PFSK-1 (cell line): ENCODE measurements around the gene SYTL1.

Experiments used
- POLR2AphosphoS5 ChIP-seq: IDR thresholded peaks from 2 replicates; pipeline ENCODE4 v1.6.1; 2012; ENCODE audit warnings: low read depth, mild to moderate bottlenecking, control low read depth, low read length, moderate library complexity
- SIN3A ChIP-seq: IDR thresholded peaks from 2 replicates; pipeline ENCODE4 v1.6.1; 2012; ENCODE audit warnings: mild to moderate bottlenecking, low read length, moderate library complexity, borderline replicate concordance; ENCODE audit not compliant: insufficient read depth
- TF ChIP-seq, protein P1 (sequence below), 2 experiments: IDR thresholded peaks; 2 replicates each; pipeline versions ENCODE4 v1.6.1 to v1.8.0; 2011 to 2012; ENCODE audit warnings: low read depth in 2 of 2, low read length in 2 of 2, control low read depth in 1 of 2, inconsistent platforms in 1 of 2, mild to moderate bottlenecking in 1 of 2, moderate library complexity in 1 of 2; ENCODE audit not compliant: insufficient read depth in 1 of 2

DNA sequence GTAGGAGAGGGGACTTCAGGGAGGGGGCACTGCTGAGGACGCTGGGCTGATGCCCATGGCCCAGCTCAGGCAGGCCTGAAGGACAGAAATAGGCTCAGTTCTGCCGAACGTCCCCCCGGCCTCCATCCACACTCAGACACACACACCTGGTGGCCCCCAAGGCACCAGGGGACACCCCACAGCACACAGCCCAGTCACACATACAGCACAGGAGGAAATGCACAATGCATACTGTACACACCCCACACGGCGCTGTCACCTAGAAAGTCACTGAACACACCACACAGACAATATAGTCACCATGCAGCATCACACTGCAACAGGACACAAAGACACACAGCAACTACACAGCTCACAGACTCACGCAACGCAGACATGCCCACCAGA, 562 bp downstream of the SYTL1 start:
- TF ChIP-seq, protein P1, sequence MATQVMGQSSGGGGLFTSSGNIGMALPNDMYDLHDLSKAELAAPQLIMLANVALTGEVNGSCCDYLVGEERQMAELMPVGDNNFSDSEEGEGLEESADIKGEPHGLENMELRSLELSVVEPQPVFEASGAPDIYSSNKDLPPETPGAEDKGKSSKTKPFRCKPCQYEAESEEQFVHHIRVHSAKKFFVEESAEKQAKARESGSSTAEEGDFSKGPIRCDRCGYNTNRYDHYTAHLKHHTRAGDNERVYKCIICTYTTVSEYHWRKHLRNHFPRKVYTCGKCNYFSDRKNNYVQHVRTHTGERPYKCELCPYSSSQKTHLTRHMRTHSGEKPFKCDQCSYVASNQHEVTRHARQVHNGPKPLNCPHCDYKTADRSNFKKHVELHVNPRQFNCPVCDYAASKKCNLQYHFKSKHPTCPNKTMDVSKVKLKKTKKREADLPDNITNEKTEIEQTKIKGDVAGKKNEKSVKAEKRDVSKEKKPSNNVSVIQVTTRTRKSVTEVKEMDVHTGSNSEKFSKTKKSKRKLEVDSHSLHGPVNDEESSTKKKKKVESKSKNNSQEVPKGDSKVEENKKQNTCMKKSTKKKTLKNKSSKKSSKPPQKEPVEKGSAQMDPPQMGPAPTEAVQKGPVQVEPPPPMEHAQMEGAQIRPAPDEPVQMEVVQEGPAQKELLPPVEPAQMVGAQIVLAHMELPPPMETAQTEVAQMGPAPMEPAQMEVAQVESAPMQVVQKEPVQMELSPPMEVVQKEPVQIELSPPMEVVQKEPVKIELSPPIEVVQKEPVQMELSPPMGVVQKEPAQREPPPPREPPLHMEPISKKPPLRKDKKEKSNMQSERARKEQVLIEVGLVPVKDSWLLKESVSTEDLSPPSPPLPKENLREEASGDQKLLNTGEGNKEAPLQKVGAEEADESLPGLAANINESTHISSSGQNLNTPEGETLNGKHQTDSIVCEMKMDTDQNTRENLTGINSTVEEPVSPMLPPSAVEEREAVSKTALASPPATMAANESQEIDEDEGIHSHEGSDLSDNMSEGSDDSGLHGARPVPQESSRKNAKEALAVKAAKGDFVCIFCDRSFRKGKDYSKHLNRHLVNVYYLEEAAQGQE (IDR thresholded peaks at IDR 0.05; ENCODE audit: insufficient read depth in 1 of 2, low read depth in 2 of 2, low read length in 2 of 2): no peak
- TF ChIP-seq SIN3A (no peak), POLR2AphosphoS5 (no peak)
